HepG2 (cell line): ENCODE results near the gene MED28. TPM values are rescaled to one million over a fixed set of nuclear protein-coding genes. Genes with fewer than 3 reads are reported as not detected.

Source experiments
- ATAC-seq: fragments of 200-7000 bp; cut with Tn5 transposase; 3 replicates; pipeline ENCODE4 v1.9.1; 2020; ENCODE audit warnings: mild to moderate bottlenecking, moderate library complexity
- BruUV-seq: library from RNA; stranded (reverse); fragments of 400-500 nt; replicated peaks from 2 replicates; lab custom pipeline; 2021; lab: Mats Ljungman, UMichigan
- CTCF ChIA-PET: fragments of 300-600 bp; formaldehyde crosslinking; extraction: SDS; loops from one replicate; lab custom pipeline; 2021; ENCODE audit warnings: low total read pairs, inconsistent platforms, low intra/inter-chr PET ratio; lab: Yijun Ruan, JAX
- POLR2A ChIA-PET: fragments of 350-600 bp; sonication (Branson Sonifier 250); formaldehyde crosslinking; loops from one replicate; lab custom pipeline; 2020; ENCODE audit warnings: antibody characterized with exemption, inconsistent platforms; lab: Yijun Ruan, JAX
- DNase-seq: peaks from one replicate; pipeline ENCODE4 v3.0.0-alpha.2; 2015; ENCODE audit warnings: low spot score
- FAIRE-seq: peaks from 3 replicates; lab custom pipeline; 2011; peaks lifted over from hg19 to GRCh38; lab: Jason Lieb, UNC
- H2AFZ ChIP-seq: one replicate; pipeline ENCODE4 v1.6.1; 2011; ENCODE audit warnings: low read length, inconsistent platforms
- H3K27ac ChIP-seq: fragments of 300-600 bp; 3 replicates; pipeline ENCODE4 v1.8.0; 2011; ENCODE audit warnings: mixed run types, mild to moderate bottlenecking, mixed read lengths, low read length, inconsistent platforms; ENCODE audit not compliant: insufficient read depth; ENCODE audit errors: extremely low read length
- H3K27me3 ChIP-seq, 2 experiments: fragments of 200-600 bp in 1 of 2; 2 replicates in 1 of 2; 3 replicates in 1 of 2; pipeline versions ENCODE4 v1.6.0 to v1.8.0; 2011; ENCODE audit warnings: low read length in 2 of 2, mild to moderate bottlenecking in 2 of 2, moderate library complexity in 2 of 2, inconsistent platforms in 1 of 2; ENCODE audit not compliant: insufficient read depth in 2 of 2, control insufficient read depth in 1 of 2
- H3K36me3 ChIP-seq, 2 experiments: fragments of 200-600 bp in 1 of 2; replicated peaks in 1 of 2; 2 replicates in 1 of 2; 3 replicates in 1 of 2; pipeline versions ENCODE4 v1.5.1 to v1.8.0; 2011; ENCODE audit warnings: low read length in 2 of 2, inconsistent platforms in 1 of 2; ENCODE audit not compliant: insufficient read depth in 2 of 2, control insufficient read depth in 1 of 2
- H3K4me1 ChIP-seq: 2 replicates; pipeline ENCODE4 v1.5.1; 2012; ENCODE audit warnings: low read length, inconsistent platforms; ENCODE audit not compliant: insufficient read depth
- H3K4me2 ChIP-seq: 2 replicates; pipeline ENCODE4 v1.6.0; 2011; ENCODE audit warnings: low read depth, low read length, inconsistent platforms
- H3K4me3 ChIP-seq, 3 experiments: fragments of 200-600 bp in 1 of 3; sonication (generic), shearing (Covaris generic) in 1 of 3; replicated peaks in 1 of 3; 2 replicates each; pipeline ENCODE4 v1.5.1; 2011 to 2016; ENCODE audit warnings: low read length in 3 of 3, inconsistent platforms in 2 of 3, low read depth in 2 of 3, mild to moderate bottlenecking in 2 of 3, control low read depth in 1 of 3, mixed read lengths in 1 of 3; ENCODE audit not compliant: insufficient read depth in 1 of 3
- H3K79me2 ChIP-seq: one replicate; pipeline ENCODE4 v1.6.1; 2011; ENCODE audit warnings: low read length, inconsistent platforms; ENCODE audit not compliant: insufficient read depth
- H3K9ac ChIP-seq: 2 replicates; pipeline ENCODE4 v1.6.0; 2011; ENCODE audit warnings: mild to moderate bottlenecking, low read depth, low read length, inconsistent platforms; ENCODE audit not compliant: insufficient read depth
- H3K9me3 ChIP-seq: 2 replicates; pipeline ENCODE4 v1.5.1; 2012; ENCODE audit warnings: mild to moderate bottlenecking, low read length
- H4K20me1 ChIP-seq: 2 replicates; pipeline ENCODE4 v1.6.0; 2011; ENCODE audit warnings: inconsistent platforms, mild to moderate bottlenecking, low read length, moderate library complexity; ENCODE audit not compliant: insufficient read depth
- ESRRA ChIP-seq: sonication (generic); formaldehyde crosslinking; IDR thresholded peaks from 2 replicates; pipeline ENCODE4 v1.5.1; 2020; ENCODE audit warnings: mild to moderate bottlenecking, low read depth, missing genetic modification reagents
- NBN ChIP-seq: fragments of 450-650 bp; conservative IDR thresholded peaks from 2 replicates; pipeline ENCODE4 v1.6.1; 2017
- ZKSCAN8 ChIP-seq: IDR thresholded peaks from 2 replicates; pipeline ENCODE4 v1.6.1; 2016; ENCODE audit warnings: borderline replicate concordance, missing genetic modification reagents, missing compliant biosample characterization
- ZNF180 ChIP-seq: sonication (generic); formaldehyde crosslinking; IDR thresholded peaks from 2 replicates; pipeline ENCODE4 v1.4.0; 2020; ENCODE audit warnings: low read depth, missing genetic modification reagents, borderline replicate concordance
- ZNF329 ChIP-seq: sonication (generic); formaldehyde crosslinking; IDR thresholded peaks from 2 replicates; pipeline ENCODE4 v1.9.0; 2021; ENCODE audit warnings: low read depth, mild to moderate bottlenecking, missing genetic modification reagents
- ZNF552 ChIP-seq: sonication (generic); formaldehyde crosslinking; IDR thresholded peaks from 2 replicates; pipeline ENCODE4 v1.9.0; 2022; ENCODE audit warnings: missing genetic modification reagents, mild to moderate bottlenecking, borderline replicate concordance
- WGBS: methylation state at CpG from one replicate; pipeline ENCODE4 v1.1.6; 2017; ENCODE audit warnings: low lambda C conversion rate; 5-methylcytosine and 5-hydroxymethylcytosine counted together
- in situ Hi-C: cut with HindIII; loops from 2 replicates; pipeline ENCODE4 v1.10.0; 2017; ENCODE audit warnings: low pct_unique_long_range_greater_than_20kb; ENCODE audit not compliant: extremely low pct_ligation_motif_present
- intact Hi-C: fragments of 100-400 bp; cut with micrococcal nuclease; formaldehyde crosslinking; loops from one replicate; pipeline ENCODE4 v1.10.0; 2022; ENCODE audit not compliant: unreplicated experiment
- polyA plus RNA-seq, 8 experiments: library from polyadenylated mRNA; depleted of rRNA in 3 of 8; stranded (reverse) in 7 of 8; unstranded in 1 of 8; fragments of >200 nt; fragmentation: Illumina TruSeq in 4 of 8; extraction: Trizol in 4 of 8; gene quantifications; 2 replicates each; pipeline versions ENCODE4 v1.2.1 to v1.2.3, GENCODE V29; 2011 to 2016; ENCODE audit warnings: low read depth in 4 of 8, missing spikeins in 1 of 8, mixed read lengths in 1 of 8; ENCODE audit not compliant: insufficient read depth in 1 of 8
- total RNA-seq, 5 experiments: library from RNA; depleted of rRNA; stranded (reverse); fragments of >200 nt; fragmentation: Illumina TruSeq; extraction: Trizol; gene quantifications; 2 replicates each; pipeline ENCODE4 v1.2.3, GENCODE V29; 2016; ENCODE audit warnings: low read depth in 1 of 5
- TF ChIP-seq, protein P1 (sequence below): sonication (generic); formaldehyde crosslinking; IDR thresholded peaks from 2 replicates; pipeline ENCODE4 v1.5.0; 2020; ENCODE audit warnings: missing genetic modification reagents, mild to moderate bottlenecking, borderline replicate concordance
- TF ChIP-seq, protein P2 (sequence below): sonication (generic); formaldehyde crosslinking; IDR thresholded peaks from 2 replicates; pipeline ENCODE4 v1.8.0; 2022; ENCODE audit warnings: missing genetic modification reagents, mild to moderate bottlenecking, moderate library complexity, borderline replicate concordance

MED28 gene
- total and polyA plus RNA-seq, 2 of the 13 experiments (the other 11 are each of a cell fraction or from before 2014, with no cell fraction given), result 41.3 to 65.7 TPM

DNA sequence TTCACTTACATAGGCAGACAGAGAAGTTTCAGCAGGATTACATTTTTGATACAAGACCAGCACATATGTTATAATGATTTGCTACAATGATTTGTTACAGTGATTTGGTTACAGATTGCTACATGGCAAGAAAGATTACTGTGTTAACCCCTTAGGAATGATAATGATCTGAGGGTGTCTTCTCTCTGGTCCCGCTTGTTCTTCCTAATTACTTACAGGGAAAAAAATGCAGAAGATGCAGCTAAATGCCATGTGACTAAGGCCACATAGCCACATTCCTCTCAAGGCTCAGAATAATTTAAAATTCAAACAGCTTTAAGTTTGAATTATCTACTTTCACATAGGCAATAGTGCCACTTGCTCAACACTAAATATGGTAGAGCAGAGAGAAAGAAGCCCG is 47.2 kb upstream of the MED28 start:
- H3K4me3 ChIP-seq, result no peak overlapping the region
- ChIA-PET CTCF (no interaction called here), POLR2A (interaction anchor here (2.5 kb wide), 1 partner anchor 10 kb away, joined by 10 read pairs; the partner anchor contains the start of gene LAP3)
- no peak for ATAC-seq
- no peaks in the 10 kb centered on the region for H4K20me1 ChIP-seq
- in situ Hi-C loops (loop anchor here (25.0 kb wide), 1 partner anchor 445 kb away; the partner anchor contains the start of gene LCORL), intact Hi-C loops (no loop called here)
- no peak overlapping the region for H3K27ac ChIP-seq
- no peaks in the 10 kb centered on the region for H3K36me3 ChIP-seq
- no TSS peak for BruUV-seq
- H3K4me1 ChIP-seq, result peaks cover 18% of the 10 kb centered on the region
- no peak overlapping the region for H3K9ac ChIP-seq
- H3K9me3 ChIP-seq, result no peaks in the 10 kb centered on the region
- no peak for DNase-seq
- no peak overlapping the region for H2AFZ ChIP-seq
- no peaks in the 10 kb centered on the region for H3K79me2 ChIP-seq
- no peak for FAIRE-seq
- TF ChIP-seq, protein P1, sequence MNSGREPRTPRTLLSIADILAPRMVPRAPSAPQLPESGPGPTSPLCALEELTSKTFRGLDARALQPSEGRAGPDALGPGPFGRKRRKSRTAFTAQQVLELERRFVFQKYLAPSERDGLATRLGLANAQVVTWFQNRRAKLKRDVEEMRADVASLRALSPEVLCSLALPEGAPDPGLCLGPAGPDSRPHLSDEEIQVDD, result no peak
- TF ChIP-seq ZKSCAN8 (CRISPR knock-in tag), result no peak
- TF ChIP-seq ZNF552 (CRISPR knock-in tag), result no peak
- no peak for TF ChIP-seq ZNF329 (CRISPR knock-in tag)
- no peak for TF ChIP-seq NBN
- no peak for TF ChIP-seq ESRRA (CRISPR knock-in tag)
- TF ChIP-seq, protein P2, sequence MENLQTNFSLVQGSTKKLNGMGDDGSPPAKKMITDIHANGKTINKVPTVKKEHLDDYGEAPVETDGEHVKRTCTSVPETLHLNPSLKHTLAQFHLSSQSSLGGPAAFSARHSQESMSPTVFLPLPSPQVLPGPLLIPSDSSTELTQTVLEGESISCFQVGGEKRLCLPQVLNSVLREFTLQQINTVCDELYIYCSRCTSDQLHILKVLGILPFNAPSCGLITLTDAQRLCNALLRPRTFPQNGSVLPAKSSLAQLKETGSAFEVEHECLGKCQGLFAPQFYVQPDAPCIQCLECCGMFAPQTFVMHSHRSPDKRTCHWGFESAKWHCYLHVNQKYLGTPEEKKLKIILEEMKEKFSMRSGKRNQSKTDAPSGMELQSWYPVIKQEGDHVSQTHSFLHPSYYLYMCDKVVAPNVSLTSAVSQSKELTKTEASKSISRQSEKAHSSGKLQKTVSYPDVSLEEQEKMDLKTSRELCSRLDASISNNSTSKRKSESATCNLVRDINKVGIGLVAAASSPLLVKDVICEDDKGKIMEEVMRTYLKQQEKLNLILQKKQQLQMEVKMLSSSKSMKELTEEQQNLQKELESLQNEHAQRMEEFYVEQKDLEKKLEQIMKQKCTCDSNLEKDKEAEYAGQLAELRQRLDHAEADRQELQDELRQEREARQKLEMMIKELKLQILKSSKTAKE (CRISPR knock-in tag), result no peak
- no peak for TF ChIP-seq ZNF180
- no peaks in the 10 kb centered on the region; a peak in 1 of 5 replicates for H3K27me3 ChIP-seq
- H3K4me2 ChIP-seq, result no peak overlapping the region
- 93% methylated on average over 2 of the region's 2 CpGs for WGBS
